HepG2 (cell line): ENCODE data around the gene PANX1.

Source experiments
- CTCF ChIP-seq: sonication (generic); formaldehyde crosslinking; IDR thresholded peaks from 2 replicates; pipeline ENCODE4 v1.5.0; 2020; ENCODE audit warnings: mild to moderate bottlenecking, missing genetic modification reagents, moderate library complexity
- PBX3 ChIP-seq: sonication (generic); formaldehyde crosslinking; IDR thresholded peaks from 2 replicates; pipeline ENCODE4 v1.8.1; 2023; ENCODE audit warnings: missing genetic modification reagents, inconsistent platforms, borderline replicate concordance
- SMARCC2 ChIP-seq: fragments of 450-650 bp; IDR thresholded peaks from 2 replicates; pipeline ENCODE4 v1.6.1; 2017; ENCODE audit warnings: antibody characterized with exemption, mild to moderate bottlenecking
- ZNF12 ChIP-seq: sonication (generic); formaldehyde crosslinking; IDR thresholded peaks from 2 replicates; pipeline ENCODE4 v1.5.0; 2020; ENCODE audit warnings: missing genetic modification reagents
- ZUFSP ChIP-seq: sonication (generic); formaldehyde crosslinking; IDR thresholded peaks from 2 replicates; pipeline ENCODE4 v1.9.0; 2021; ENCODE audit warnings: missing genetic modification reagents, mild to moderate bottlenecking, borderline replicate concordance

GRCh38 chr11:94149431-94150017, 20.9 kb downstream of the PANX1 start:
- TF ChIP-seq ZNF12 (CRISPR knock-in tag), result no peak
- TF ChIP-seq ZUFSP (CRISPR knock-in tag), result no peak
- TF ChIP-seq SMARCC2, result no peak
- no peak for TF ChIP-seq CTCF (CRISPR knock-in tag)
- TF ChIP-seq PBX3, result no peak
